Endothelial cell of umbilical vein (primary cell): ENCODE measurements around the gene ZNF124. TPM values are rescaled to one million over a fixed set of nuclear protein-coding genes. Genes with fewer than 3 reads are reported as not detected.
A peak's percentile ranks its signal among the peaks of the same experiment; 100 is the strongest.

ENCODE experiments used
- BruUV-seq: library from RNA; stranded (reverse); fragments of 400-500 nt; replicated peaks from 2 replicates; lab custom pipeline; 2021; lab: Mats Ljungman, UMichigan
- CTCF ChIA-PET: fragments of 300-600, 350-600 bp; sonication (Branson Sonifier 250); formaldehyde crosslinking; loops from one replicate; lab custom pipeline; 2021; ENCODE audit warnings: antibody characterized with exemption, inconsistent platforms; lab: Charles Lee
- POLR2A ChIA-PET: fragments of 300-600, 350-600 bp; sonication (Branson Sonifier 250); formaldehyde crosslinking; loops from one replicate; lab custom pipeline; 2021; ENCODE audit warnings: antibody characterized with exemption, inconsistent platforms; lab: Charles Lee
- DNase-seq: peaks from one replicate; pipeline ENCODE4 v3.0.0-alpha.2; 2011; ENCODE audit warnings: low read depth, low spot score
- FAIRE-seq: peaks from 2 replicates; lab custom pipeline; 2011; peaks lifted over from hg19 to GRCh38; lab: Jason Lieb, UNC
- H2AFZ ChIP-seq: 2 replicates; pipeline ENCODE4 v1.6.0; 2012; ENCODE audit warnings: low read depth, low read length, control low read depth, inconsistent platforms
- H3K27ac ChIP-seq: 2 replicates; pipeline ENCODE4 v1.5.1; 2011; ENCODE audit warnings: low read depth, mild to moderate bottlenecking, control low read depth, low read length, moderate library complexity; ENCODE audit not compliant: insufficient read depth
- H3K27me3 ChIP-seq, 2 experiments: 2 replicates each; pipeline versions ENCODE4 v1.6.0 to v1.6.1; 2011; ENCODE audit warnings: low read length in 2 of 2, mixed read lengths in 1 of 2; ENCODE audit not compliant: control insufficient read depth in 2 of 2, insufficient read depth in 2 of 2
- H3K36me3 ChIP-seq, 2 experiments: 2 replicates in 1 of 2; 3 replicates in 1 of 2; pipeline ENCODE4 v1.5.1; 2011; ENCODE audit warnings: low read length in 2 of 2, mild to moderate bottlenecking in 1 of 2, moderate library complexity in 1 of 2; ENCODE audit not compliant: control insufficient read depth in 2 of 2, insufficient read depth in 2 of 2; ENCODE audit errors: extremely low read depth in 1 of 2
- H3K4me1 ChIP-seq: 3 replicates; pipeline ENCODE4 v1.5.1; 2011; ENCODE audit warnings: mild to moderate bottlenecking, low read length; ENCODE audit not compliant: control insufficient read depth, insufficient read depth; ENCODE audit errors: extremely low read depth
- H3K4me2 ChIP-seq: 2 replicates; pipeline ENCODE4 v1.6.1; 2011; ENCODE audit warnings: low read length, control low read depth, mixed read lengths; ENCODE audit not compliant: insufficient read depth
- H3K4me3 ChIP-seq, 3 experiments: fragments of 200-600 bp in 1 of 3; sonication (generic), shearing (Covaris generic) in 1 of 3; replicated peaks in 1 of 3; 2 replicates each; pipeline ENCODE4 v1.5.1; 2011 to 2016; ENCODE audit warnings: control low read depth in 3 of 3, low read length in 3 of 3, mild to moderate bottlenecking in 2 of 3, inconsistent platforms in 1 of 3, low read depth in 1 of 3, moderate library complexity in 1 of 3; ENCODE audit not compliant: insufficient read depth in 1 of 3
- H3K79me2 ChIP-seq: 2 replicates; pipeline ENCODE4 v1.6.0; 2012; ENCODE audit warnings: low read length, inconsistent platforms; ENCODE audit not compliant: control insufficient read depth, insufficient read depth
- H3K9ac ChIP-seq: replicated peaks from 2 replicates; pipeline ENCODE3; 2011; ENCODE audit warnings: low read length, control low read depth; ENCODE audit not compliant: insufficient read depth; ENCODE audit errors: extremely low read depth
- H3K9me1 ChIP-seq: replicated peaks from 3 replicates; pipeline ENCODE4 v1.6.0; 2011; ENCODE audit warnings: mild to moderate bottlenecking, low read length; ENCODE audit not compliant: control insufficient read depth, insufficient read depth; ENCODE audit errors: extremely low read depth
- H3K9me3 ChIP-seq: replicated peaks from 2 replicates; pipeline ENCODE4 v1.5.1; 2012; ENCODE audit warnings: low read length, inconsistent platforms; ENCODE audit not compliant: control insufficient read depth, insufficient read depth
- H4K20me1 ChIP-seq: replicated peaks from 2 replicates; pipeline ENCODE3; 2011; ENCODE audit warnings: mild to moderate bottlenecking, low read length; ENCODE audit not compliant: control insufficient read depth, insufficient read depth; ENCODE audit errors: extremely low read depth
- EZH2 ChIP-seq: IDR thresholded peaks from 2 replicates; pipeline ENCODE4 v1.6.1; 2012; ENCODE audit warnings: borderline replicate concordance, low read depth, mild to moderate bottlenecking, moderate library complexity, low read length, inconsistent platforms; ENCODE audit not compliant: severe bottlenecking
- GATA2 ChIP-seq: IDR thresholded peaks from 2 replicates; pipeline ENCODE4 v1.7.0; 2011; ENCODE audit warnings: low read depth, mild to moderate bottlenecking, moderate library complexity, mixed read lengths, low read length; ENCODE audit not compliant: insufficient read length, insufficient read depth
- JUN ChIP-seq: IDR thresholded peaks from 2 replicates; pipeline ENCODE4 v1.6.1; 2011; ENCODE audit warnings: borderline replicate concordance, low read depth; ENCODE audit not compliant: insufficient read length, insufficient read depth
- MYC ChIP-seq: IDR thresholded peaks from one replicate; pipeline ENCODE4 v1.6.1; 2011; ENCODE audit warnings: mild to moderate bottlenecking, low read depth, low read length
- POLR2A ChIP-seq: IDR thresholded peaks from 2 replicates; pipeline ENCODE4 v1.6.1; 2012; ENCODE audit warnings: low read depth, mild to moderate bottlenecking, control low read depth, low read length
- POLR2AphosphoS5 ChIP-seq: IDR thresholded peaks from 2 replicates; pipeline ENCODE4 v1.6.1; 2012; ENCODE audit warnings: low read depth, mild to moderate bottlenecking, control low read depth, low read length, moderate library complexity; ENCODE audit not compliant: insufficient read depth
- dilution Hi-C: fragments of 300-500 bp; cut with MboI; formaldehyde crosslinking; loops from one replicate; pipeline ENCODE4 v1.15.0; 2019; ENCODE audit warnings: low sequenced_read_pairs; ENCODE audit not compliant: extremely low pct_ligation_motif_present
- intact Hi-C: fragments of 100-400 bp; cut with micrococcal nuclease; formaldehyde crosslinking; loops from one replicate; pipeline ENCODE4 v1.10.0; 2022
- polyA plus RNA-seq, 4 experiments: library from polyadenylated mRNA; depleted of rRNA in 3 of 4; stranded (reverse) in 3 of 4; unstranded in 1 of 4; fragments of >200 nt; gene quantifications; 2 replicates each; pipeline versions ENCODE4 v1.2.1 to v1.2.3, GENCODE V29; 2011 to 2012; ENCODE audit warnings: missing spikeins in 1 of 4
- total RNA-seq: library from RNA; stranded (reverse); gene quantifications from 2 replicates; pipeline ENCODE4 v1.2.3, GENCODE V29; 2021
- TF ChIP-seq, protein P1 (sequence below), 2 donors: IDR thresholded peaks; 1 replicate in 1 of 2; 2 replicates in 1 of 2; pipeline ENCODE4 v1.5.1; 2011; ENCODE audit warnings: low read length in 2 of 2, mild to moderate bottlenecking in 2 of 2, moderate library complexity in 2 of 2, control low read depth in 1 of 2, inconsistent platforms in 1 of 2, low read depth in 1 of 2; ENCODE audit not compliant: insufficient read depth in 1 of 2; ENCODE audit errors: extremely low read depth in 1 of 2

ZNF124 gene
- total and polyA plus RNA-seq, 2 donors (not counting 3 experiments of a cell fraction or from before 2014, with no cell fraction given), result 3.5 to 25.6 TPM

DNA sequence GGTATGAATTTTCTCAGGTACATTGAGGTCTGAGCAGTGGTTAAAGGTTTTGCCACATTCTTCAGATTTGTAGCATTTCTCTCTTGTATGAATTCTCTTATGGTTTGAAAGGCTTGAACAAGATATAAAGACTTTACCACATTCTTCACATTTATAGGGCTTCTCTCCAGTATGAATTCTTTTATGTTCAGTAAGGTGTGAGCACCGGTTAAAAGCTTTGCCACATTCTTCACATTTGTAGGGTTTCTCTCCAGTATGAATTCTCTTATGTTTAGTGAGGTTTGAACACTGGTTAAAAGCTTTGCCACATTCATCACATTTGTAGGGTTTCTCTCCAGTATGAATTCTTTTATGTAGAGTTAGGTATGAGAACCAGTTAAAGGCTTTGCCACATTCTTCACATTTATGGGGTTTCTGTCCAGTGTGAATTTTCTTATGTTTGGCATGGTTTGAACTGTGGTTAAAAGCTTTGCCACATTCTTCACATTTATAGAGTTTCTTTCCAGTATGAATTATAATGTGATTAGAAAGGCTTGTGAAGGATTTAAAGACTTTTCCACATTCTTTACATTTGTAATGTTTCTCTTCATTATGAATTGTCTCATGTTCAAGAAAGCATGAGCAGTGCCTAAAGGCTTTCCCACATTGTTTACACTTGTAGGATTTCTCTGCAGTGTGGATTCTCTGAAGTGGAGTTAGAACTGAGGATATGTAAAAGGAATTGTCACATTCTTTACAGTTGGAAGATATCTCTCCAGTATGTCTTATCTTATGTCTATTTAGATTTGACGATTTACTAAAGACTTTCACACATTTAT lies 18.4 kb upstream of the ZNF124 start:
- ChIA-PET POLR2A (no interaction called here), CTCF (no interaction called here)
- H2AFZ ChIP-seq, result no peak overlapping the region
- H3K4me2 ChIP-seq, result no peak overlapping the region
- H4K20me1 ChIP-seq, result no peaks in the 10 kb centered on the region
- intact Hi-C loops, result no loop called here
- DNase-seq, result no peak
- H3K27ac ChIP-seq, result no peak overlapping the region
- H3K4me1 ChIP-seq, result no peaks in the 10 kb centered on the region
- no peaks in the 10 kb centered on the region for H3K9me1 ChIP-seq
- H3K27me3 ChIP-seq, result no peaks in the 10 kb centered on the region
- dilution Hi-C loops, result no loop called here
- FAIRE-seq, result no peak
- H3K9me3 ChIP-seq, result peaks cover 7% of the 10 kb centered on the region
- H3K4me3 ChIP-seq, result no peak overlapping the region
- no peaks in the 10 kb centered on the region for H3K79me2 ChIP-seq
- TF ChIP-seq, protein P1, sequence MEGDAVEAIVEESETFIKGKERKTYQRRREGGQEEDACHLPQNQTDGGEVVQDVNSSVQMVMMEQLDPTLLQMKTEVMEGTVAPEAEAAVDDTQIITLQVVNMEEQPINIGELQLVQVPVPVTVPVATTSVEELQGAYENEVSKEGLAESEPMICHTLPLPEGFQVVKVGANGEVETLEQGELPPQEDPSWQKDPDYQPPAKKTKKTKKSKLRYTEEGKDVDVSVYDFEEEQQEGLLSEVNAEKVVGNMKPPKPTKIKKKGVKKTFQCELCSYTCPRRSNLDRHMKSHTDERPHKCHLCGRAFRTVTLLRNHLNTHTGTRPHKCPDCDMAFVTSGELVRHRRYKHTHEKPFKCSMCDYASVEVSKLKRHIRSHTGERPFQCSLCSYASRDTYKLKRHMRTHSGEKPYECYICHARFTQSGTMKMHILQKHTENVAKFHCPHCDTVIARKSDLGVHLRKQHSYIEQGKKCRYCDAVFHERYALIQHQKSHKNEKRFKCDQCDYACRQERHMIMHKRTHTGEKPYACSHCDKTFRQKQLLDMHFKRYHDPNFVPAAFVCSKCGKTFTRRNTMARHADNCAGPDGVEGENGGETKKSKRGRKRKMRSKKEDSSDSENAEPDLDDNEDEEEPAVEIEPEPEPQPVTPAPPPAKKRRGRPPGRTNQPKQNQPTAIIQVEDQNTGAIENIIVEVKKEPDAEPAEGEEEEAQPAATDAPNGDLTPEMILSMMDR (IDR thresholded peaks at IDR 0.05; ENCODE audit: extremely low read depth in 1 of 2, insufficient read depth in 1 of 2, low read depth in 1 of 2, low read length in 2 of 2), result no peak
- TF ChIP-seq EZH2 (no peak), POLR2A (no peak), POLR2AphosphoS5 (no peak), GATA2 (no peak), JUN (no peak), MYC (no peak)
- BruUV-seq, result TSS peak; percentile 15
- H3K9ac ChIP-seq, result no peak overlapping the region
- H3K36me3 ChIP-seq, result peaks cover 1 to 9% of the 10 kb centered on the region in 2 experiments
